LNCaP clone FGC (cell line): Measurements from ENCODE around the gene NFATC2IP.

Experiments used
- DNase-seq: peaks from one replicate; pipeline ENCODE4 v3.0.0-alpha.2; 2011; ENCODE audit warnings: low read depth
- H3K4me3 ChIP-seq: 2 replicates; pipeline ENCODE4 v1.5.1; 2011; ENCODE audit warnings: mild to moderate bottlenecking, low read depth, low read length, control low read depth
- CTCF ChIP-seq: IDR thresholded peaks from 2 replicates; pipeline ENCODE4 v1.5.1; 2012; ENCODE audit warnings: mild to moderate bottlenecking; ENCODE audit not compliant: control insufficient read depth, insufficient read depth; ENCODE audit errors: extremely low read depth

NFATC2IP gene

GRCh38 chr16:29011851-29012250 lies 61.1 kb downstream of the NFATC2IP start:
- DNase-seq = no peak
- TF ChIP-seq CTCF = no peak
- no peak overlapping the region for H3K4me3 ChIP-seq

GRCh38 chr16:29012913-29013553 lies 62.3 kb downstream of the NFATC2IP start:
- H3K4me3 ChIP-seq = no peak overlapping the region
- DNase-seq = no peak
- no peak for TF ChIP-seq CTCF

GRCh38 chr16:29014561-29015069 lies 63.9 kb downstream of the NFATC2IP start:
- DNase-seq = no peak
- TF ChIP-seq CTCF = no peak

More at GRCh38 chr16:29014561-29015069, 63.9 kb downstream of the NFATC2IP start:
- no peak overlapping the region for H3K4me3 ChIP-seq
